Vagina (tissue), 2 donors: Measurements from ENCODE around the gene GOLGA1. TPM values are rescaled to one million over a fixed set of nuclear protein-coding genes. Genes with fewer than 3 reads are reported as not detected.

Experiments
- DNase-seq, 2 donors: peaks; one replicate each; pipeline ENCODE4 v3.0.0-alpha.2; 2017; ENCODE audit errors: extremely low spot score in 2 of 2
- H3K27ac ChIP-seq: fragments of 200-600 bp; sonication (generic); one replicate; pipeline ENCODE4 v1.5.1; 2019
- H3K27me3 ChIP-seq: fragments of 200-600 bp; sonication (generic); one replicate; pipeline ENCODE4 v1.5.1; 2019
- H3K36me3 ChIP-seq, 2 donors: fragments of 200-600 bp; sonication (generic); one replicate each; pipeline ENCODE4 v1.5.1; 2017 to 2019
- H3K4me1 ChIP-seq: fragments of 200-600 bp; sonication (generic); one replicate; pipeline ENCODE4 v1.5.1; 2019
- H3K4me3 ChIP-seq, 2 donors: fragments of 200-600 bp; sonication (generic); 1 replicate in 1 of 2; 2 replicates in 1 of 2; pipeline ENCODE4 v1.5.1; 2016 to 2019
- H3K9me3 ChIP-seq: fragments of 200-600 bp; sonication (generic); one replicate; pipeline ENCODE4 v1.5.1; 2019
- POLR2A ChIP-seq, 2 donors: fragments of 450-650 bp; IDR thresholded peaks; one replicate each; pipeline ENCODE4 v1.6.1; 2017; ENCODE audit warnings: antibody characterized with exemption in 2 of 2, mild to moderate bottlenecking in 2 of 2, moderate library complexity in 2 of 2
- POLR2AphosphoS5 ChIP-seq, 2 donors: sonication (generic); formaldehyde crosslinking; IDR thresholded peaks; one replicate each; pipeline ENCODE4 v1.9.0; 2017; ENCODE audit warnings: antibody characterized with exemption in 2 of 2, mild to moderate bottlenecking in 2 of 2, low read depth in 1 of 2; ENCODE audit not compliant: insufficient read depth in 1 of 2
- intact Hi-C: fragments of 100-400 bp; cut with DNase I; formaldehyde crosslinking; loops from one replicate; pipeline ENCODE4 v1.15.1; 2023
- total RNA-seq: library from RNA; depleted of rRNA; stranded (reverse); fragments of >200 nt; gene quantifications from one replicate; pipeline ENCODE4 v1.2.3, GENCODE V29; 2016
- TF ChIP-seq, protein P1 (sequence below), 3 experiments: fragments of 450-650 bp in 2 of 3; fragments of 200-600 bp in 1 of 3; sonication (generic) in 1 of 3; IDR thresholded peaks; one replicate each; pipeline ENCODE4 v1.5.1; 2017 to 2019; ENCODE audit warnings: antibody characterized with exemption in 3 of 3, mild to moderate bottlenecking in 2 of 3, moderate library complexity in 2 of 3

GOLGA1 gene, protein sequence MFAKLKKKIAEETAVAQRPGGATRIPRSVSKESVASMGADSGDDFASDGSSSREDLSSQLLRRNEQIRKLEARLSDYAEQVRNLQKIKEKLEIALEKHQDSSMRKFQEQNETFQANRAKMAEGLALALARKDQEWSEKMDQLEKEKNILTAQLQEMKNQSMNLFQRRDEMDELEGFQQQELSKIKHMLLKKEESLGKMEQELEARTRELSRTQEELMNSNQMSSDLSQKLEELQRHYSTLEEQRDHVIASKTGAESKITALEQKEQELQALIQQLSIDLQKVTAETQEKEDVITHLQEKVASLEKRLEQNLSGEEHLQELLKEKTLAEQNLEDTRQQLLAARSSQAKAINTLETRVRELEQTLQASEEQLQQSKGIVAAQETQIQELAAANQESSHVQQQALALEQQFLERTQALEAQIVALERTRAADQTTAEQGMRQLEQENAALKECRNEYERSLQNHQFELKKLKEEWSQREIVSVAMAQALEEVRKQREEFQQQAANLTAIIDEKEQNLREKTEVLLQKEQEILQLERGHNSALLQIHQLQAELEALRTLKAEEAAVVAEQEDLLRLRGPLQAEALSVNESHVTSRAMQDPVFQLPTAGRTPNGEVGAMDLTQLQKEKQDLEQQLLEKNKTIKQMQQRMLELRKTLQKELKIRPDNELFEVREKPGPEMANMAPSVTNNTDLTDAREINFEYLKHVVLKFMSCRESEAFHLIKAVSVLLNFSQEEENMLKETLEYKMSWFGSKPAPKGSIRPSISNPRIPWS
- total RNA-seq: 14.7 TPM

GRCh38 chr9:124940894-124941678 is at the start of gene GOLGA1:
Gene GOLGA1, minus strand, starts transcription at chr9:124941083. Its CDS starts 2,372 bp downstream, at chr9:124938711.
- peaks cover 0 to 11% of the 10 kb centered on the region in 2 donors for H3K36me3 ChIP-seq
- no peaks in the 10 kb centered on the region for H3K9me3 ChIP-seq
- no peaks in the 10 kb centered on the region for H3K27me3 ChIP-seq
- intact Hi-C loops: loop anchor here (10.0 kb wide), 1 partner anchor 204 kb away; the partner anchor contains the start of gene SCAI
- peaks cover 17% of the 10 kb centered on the region for H3K4me1 ChIP-seq
- H3K4me3 ChIP-seq: peak within 1 kb of the TSS; percentile 56 to 86
- DNase-seq: peak in 1 of 2 donors; percentile 93
- H3K27ac ChIP-seq: peak within 1 kb of the TSS; percentile 90
- peak in 1 of 2 donors; percentile 81 for TF ChIP-seq POLR2A (IDR thresholded peaks at IDR 0.05)
- peak; percentile 76 to 96 for TF ChIP-seq POLR2AphosphoS5 (IDR thresholded peaks at IDR 0.05; ENCODE audit: insufficient read depth in 1 of 2, low read depth in 1 of 2)
- TF ChIP-seq, protein P1, sequence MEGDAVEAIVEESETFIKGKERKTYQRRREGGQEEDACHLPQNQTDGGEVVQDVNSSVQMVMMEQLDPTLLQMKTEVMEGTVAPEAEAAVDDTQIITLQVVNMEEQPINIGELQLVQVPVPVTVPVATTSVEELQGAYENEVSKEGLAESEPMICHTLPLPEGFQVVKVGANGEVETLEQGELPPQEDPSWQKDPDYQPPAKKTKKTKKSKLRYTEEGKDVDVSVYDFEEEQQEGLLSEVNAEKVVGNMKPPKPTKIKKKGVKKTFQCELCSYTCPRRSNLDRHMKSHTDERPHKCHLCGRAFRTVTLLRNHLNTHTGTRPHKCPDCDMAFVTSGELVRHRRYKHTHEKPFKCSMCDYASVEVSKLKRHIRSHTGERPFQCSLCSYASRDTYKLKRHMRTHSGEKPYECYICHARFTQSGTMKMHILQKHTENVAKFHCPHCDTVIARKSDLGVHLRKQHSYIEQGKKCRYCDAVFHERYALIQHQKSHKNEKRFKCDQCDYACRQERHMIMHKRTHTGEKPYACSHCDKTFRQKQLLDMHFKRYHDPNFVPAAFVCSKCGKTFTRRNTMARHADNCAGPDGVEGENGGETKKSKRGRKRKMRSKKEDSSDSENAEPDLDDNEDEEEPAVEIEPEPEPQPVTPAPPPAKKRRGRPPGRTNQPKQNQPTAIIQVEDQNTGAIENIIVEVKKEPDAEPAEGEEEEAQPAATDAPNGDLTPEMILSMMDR (IDR thresholded peaks at IDR 0.05): no peak

- TF ChIP-seq, protein P1 (IDR thresholded peaks at IDR 0.05): no peak
- TF ChIP-seq POLR2A (IDR thresholded peaks at IDR 0.05): no peak
- no peak for TF ChIP-seq POLR2AphosphoS5 (IDR thresholded peaks at IDR 0.05; ENCODE audit: insufficient read depth in 1 of 2, low read depth in 1 of 2)
- Histone ChIP-seq H3K36me3 (no peaks in the 10 kb centered on the region), H3K27ac (no peak overlapping the region), H3K9me3 (no peaks in the 10 kb centered on the region), H3K27me3 (no peaks in the 10 kb centered on the region), H3K4me1 (no peaks in the 10 kb centered on the region), H3K4me3 (no peak overlapping the region)
- intact Hi-C loops: no loop called here
- no peak for DNase-seq
These were observed 42.8 kb upstream of the GOLGA1 start for GRCh38 chr9:124983698-124984097.

- TF ChIP-seq POLR2AphosphoS5 (IDR thresholded peaks at IDR 0.05; ENCODE audit: insufficient read depth in 1 of 2, low read depth in 1 of 2): no peak
- TF ChIP-seq POLR2A (IDR thresholded peaks at IDR 0.05): no peak
- TF ChIP-seq, protein P1 (IDR thresholded peaks at IDR 0.05): no peak
- Histone ChIP-seq H3K9me3 (no peaks in the 10 kb centered on the region), H3K27ac (no peak overlapping the region), H3K4me3 (no peak overlapping the region), H3K4me1 (no peaks in the 10 kb centered on the region), H3K36me3 (no peaks in the 10 kb centered on the region), H3K27me3 (no peaks in the 10 kb centered on the region)
- intact Hi-C loops: no loop called here
- no peak for DNase-seq
These were observed 39.5 kb upstream of the GOLGA1 start for GRCh38 chr9:124980431-124980830.

- no peak for DNase-seq
- no peaks in the 10 kb centered on the region for H3K9me3 ChIP-seq
- H3K27ac ChIP-seq: no peak overlapping the region
- TF ChIP-seq POLR2A (IDR thresholded peaks at IDR 0.05): no peak
- TF ChIP-seq POLR2AphosphoS5 (IDR thresholded peaks at IDR 0.05; ENCODE audit: insufficient read depth in 1 of 2, low read depth in 1 of 2): no peak
- TF ChIP-seq, protein P1 (IDR thresholded peaks at IDR 0.05): no peak
- peaks cover 0 to 17% of the 10 kb centered on the region in 2 donors for H3K36me3 ChIP-seq
- H3K4me1 ChIP-seq: no peaks in the 10 kb centered on the region
- H3K27me3 ChIP-seq: no peaks in the 10 kb centered on the region
- intact Hi-C loops: no loop called here
- no peak overlapping the region for H3K4me3 ChIP-seq
These were observed 34.2 kb upstream of the GOLGA1 start for GRCh38 chr9:124975131-124975530.
